RKO (cell line): Measurements from ENCODE around the gene CAPRIN2.

Experiments used
- DNase-seq: peaks from one replicate; pipeline ENCODE4 v3.0.0-alpha.2; 2016; ENCODE audit warnings: low spot score

Gene CAPRIN2

DNA sequence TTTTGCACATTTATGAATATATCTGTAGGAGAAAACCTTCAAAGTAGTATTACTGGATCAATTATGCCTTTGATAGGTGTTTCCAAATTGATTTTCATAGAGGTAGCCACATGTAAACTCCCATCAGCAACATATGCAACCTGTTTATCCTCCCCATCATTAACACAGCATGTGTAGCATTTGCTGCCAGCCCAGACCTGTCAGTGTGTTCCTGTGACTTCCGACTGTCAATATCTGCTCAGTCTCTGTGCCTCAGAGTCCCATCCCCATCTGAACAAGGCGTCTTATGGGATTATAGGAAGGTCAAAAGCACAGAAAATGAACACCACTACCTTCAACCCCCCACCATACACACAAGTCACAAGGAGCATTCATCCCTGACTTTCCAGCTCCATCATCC lies 9.5 kb upstream of the CAPRIN2 start:
- DNase-seq = no peak

DNA sequence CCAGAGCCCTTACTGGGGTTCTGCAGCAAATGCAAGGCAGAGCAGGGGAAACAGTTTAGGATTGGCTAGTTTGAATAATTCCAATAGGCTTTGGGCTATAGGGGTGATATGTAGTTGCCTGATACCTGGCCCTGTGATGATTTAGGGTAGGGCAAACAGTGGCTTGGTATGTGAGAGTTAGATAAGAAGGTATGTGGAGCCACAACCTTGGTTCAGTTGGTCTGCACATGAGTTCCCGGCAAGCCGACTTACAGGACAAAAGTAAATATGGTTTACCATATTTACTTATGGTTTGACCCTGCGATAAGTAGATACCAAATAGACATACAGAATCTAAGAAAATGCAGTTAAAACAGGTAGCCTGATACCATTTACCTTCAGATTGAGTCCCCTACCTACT lies 8.3 kb upstream of the CAPRIN2 start:
- no peak for DNase-seq

DNA sequence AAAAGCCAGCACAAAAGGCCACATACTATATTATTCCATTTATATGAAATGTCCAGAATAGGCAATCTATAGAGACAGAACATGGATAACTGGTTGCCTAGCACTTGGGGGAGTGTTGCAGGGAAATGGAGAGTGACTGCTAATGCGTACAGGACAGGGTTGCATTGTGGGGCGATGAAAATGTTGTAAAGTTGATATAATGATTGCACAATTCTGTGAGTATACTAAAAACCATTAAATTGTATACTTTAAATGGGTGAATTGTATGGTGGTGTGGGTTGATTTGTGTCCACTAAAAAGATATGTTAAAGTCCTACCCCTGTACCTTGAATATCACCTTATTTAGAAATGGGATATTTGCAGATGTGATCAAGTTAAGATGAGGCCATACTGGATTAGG lies 7.0 kb upstream of the CAPRIN2 start:
- no peak for DNase-seq

DNA sequence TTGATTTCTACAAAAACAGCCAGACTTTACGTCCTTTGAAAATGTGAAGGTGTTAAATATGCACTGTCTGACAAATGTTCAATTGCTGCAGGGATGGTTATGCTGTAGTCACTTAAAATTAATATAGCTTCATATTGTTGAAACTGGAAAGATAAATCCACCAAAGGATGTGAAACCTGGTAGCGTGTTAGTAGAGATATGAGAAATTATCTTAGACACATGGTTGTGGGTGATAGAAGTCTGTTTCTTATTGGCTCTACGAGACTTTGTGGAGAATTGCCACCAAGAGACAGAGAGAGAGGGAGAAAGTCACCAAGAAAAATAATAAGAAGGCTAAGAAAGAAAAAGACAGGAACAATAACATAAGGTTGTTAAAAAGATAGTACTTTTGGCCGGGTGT lies 2.6 kb upstream of the CAPRIN2 start:
- no peak for DNase-seq

DNA sequence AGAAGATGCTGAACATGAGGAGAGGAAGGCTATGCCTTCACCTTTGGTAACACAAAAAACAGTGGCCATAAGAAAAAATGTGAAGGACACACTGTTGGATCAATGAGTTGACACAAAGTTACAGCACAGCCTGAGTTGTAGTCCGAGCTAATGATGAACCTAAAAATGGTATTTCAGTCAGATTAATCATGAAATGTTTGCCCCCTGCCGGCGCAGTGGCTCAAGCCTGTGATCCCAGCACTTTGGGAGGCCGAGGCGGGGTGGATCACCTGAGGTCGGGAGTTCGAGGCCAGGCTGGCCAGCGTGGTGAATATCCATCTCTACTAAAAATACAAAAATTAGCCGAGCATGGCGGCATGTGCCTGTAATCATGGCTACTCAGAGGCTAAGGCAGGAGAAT lies 1.3 kb upstream of the CAPRIN2 start:
- DNase-seq = peak; percentile 77

DNA sequence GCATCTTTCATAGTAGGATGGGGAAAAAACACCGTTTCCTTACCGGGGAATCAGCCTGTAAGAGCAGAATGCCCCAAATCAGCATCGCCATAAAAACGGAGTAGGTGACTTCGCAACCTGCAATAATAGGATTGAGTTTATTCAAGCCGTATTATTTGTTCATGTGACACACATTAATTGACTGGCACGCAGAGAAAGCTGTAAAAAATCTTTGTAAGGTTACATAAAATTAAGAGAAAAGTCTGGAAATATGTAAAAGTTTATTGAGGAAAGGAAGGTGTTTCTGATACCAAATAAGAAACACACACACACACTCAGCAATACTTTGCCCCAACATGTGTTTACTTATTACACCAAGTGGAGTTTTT lies 628 bp upstream of the CAPRIN2 start:
- no peak for DNase-seq

DNA sequence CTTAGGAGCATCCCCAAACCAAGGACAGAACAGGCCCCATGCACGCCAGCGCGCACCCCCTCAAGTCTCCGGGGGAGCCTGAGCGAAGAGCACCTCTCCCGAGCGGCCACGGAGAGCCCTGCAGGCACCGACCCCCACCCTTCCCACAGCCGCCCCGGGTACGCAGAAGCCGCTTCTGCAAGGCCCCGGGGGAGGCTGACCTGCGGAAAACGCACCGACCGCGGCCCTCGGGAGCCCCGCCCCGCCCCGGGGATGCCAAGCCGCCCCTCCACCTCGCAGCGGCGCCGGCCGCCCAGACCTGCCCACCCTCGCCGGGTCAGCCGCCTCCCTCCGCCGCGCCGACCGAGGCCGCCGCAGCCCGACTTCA lies 385 bp downstream of the CAPRIN2 start:
- DNase-seq = no peak

DNA sequence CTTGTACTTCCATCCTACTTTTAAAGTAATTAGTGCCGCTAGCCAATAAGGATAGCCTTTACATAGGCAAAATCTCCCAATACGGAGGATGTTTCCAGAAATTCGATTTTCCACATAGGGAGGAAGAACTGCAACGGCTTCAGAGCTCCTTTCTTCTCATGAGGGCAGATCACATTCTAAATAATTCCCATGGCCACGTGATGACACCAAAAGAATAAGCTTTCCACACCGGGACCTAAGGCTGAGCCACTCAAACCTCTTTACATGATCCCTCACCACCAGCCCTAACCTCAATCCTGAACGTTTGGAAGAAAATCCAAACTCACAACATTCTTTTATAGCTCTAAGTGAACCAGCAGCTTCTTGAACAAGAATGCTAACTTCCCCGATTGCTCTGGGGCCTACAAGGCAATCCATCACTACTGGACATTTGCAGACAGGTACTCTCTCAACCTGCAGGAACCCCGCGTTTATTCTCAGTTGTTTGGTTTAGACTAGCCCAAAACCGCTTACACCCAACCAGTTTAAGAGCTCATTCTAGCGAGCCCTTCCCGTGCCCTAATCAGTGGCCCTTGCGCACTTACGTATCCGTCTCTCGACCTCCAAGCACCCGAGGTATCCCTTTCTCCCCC lies 884 bp downstream of the CAPRIN2 start:
- DNase-seq = peak; percentile 84

DNA sequence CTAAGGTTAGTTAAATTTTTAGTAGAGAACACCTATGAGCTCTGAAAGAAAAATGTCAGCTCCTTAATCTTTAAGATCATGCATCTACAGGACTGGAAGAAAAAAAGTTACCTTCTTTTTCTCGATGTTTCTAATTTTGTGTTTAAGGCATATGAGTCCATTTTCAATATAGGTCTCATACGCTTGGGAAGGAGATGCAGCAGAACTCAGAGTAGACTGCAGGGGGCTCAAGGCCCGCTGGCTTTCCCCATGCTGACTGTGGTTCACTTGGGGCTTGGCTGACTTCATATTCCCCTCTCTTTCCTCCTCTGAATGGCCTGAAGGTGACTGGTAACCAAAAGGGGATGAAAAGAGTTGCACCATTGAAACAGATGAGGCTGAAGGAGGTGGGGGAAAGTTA lies 1.5 kb downstream of the CAPRIN2 start:
- DNase-seq = peak; percentile 88

DNA sequence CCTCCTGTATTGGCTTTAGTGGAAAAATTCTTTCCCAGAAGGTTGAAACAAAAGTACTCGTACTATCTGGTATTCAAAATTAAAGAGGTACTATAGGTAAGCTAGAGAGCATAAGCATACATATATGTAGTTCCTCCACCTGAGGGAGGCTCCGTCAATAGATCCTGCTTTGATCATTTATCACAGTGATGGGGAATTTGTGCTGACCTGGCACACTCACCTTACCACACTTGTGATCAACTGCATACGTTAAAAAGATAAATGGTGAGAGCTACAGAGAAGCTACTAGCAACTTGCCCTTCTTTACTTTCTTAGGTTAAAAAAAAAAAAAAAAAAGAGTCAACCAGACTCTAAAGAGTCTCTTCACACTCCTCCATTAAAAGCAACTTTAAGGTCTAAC lies 2.5 kb downstream of the CAPRIN2 start:
- no peak for DNase-seq

DNA sequence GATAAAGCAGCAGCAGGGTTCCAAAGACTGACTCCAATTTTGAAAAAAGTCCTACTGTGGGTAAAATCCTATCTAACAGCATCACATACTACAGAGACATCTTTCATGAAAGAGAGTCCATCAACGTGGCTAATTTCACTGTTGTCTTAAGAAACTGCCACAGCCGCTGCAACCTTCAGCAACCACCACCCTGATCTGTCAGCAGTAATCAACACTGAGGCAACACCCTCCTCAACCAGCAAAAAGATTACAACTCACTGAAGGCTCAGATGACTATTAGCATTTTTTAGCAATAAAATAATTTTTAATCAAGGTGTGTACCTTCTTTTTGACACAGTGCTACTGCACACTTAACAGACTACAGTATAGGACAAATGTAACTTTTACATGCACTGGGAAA lies 6.6 kb downstream of the CAPRIN2 start:
- DNase-seq = no peak

DNA sequence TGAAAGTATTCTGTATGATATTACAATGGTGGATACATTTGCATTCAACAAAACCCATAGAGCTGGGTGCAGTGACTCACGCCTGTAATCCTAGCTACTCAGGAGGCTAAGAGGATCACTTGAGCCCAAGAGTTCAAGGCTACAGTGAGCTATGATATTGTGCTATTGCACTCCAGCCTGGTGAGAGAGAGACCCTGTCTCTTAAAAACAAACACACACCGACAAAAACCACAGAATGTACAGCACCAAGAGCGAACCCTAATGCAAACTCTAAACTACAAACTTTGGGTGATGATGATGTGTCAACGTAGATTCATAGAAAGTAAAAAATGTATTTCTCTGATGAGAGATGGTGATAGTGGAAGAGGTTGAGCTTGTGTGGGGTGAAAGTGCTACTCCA lies 8.6 kb downstream of the CAPRIN2 start:
- no peak for DNase-seq

DNA sequence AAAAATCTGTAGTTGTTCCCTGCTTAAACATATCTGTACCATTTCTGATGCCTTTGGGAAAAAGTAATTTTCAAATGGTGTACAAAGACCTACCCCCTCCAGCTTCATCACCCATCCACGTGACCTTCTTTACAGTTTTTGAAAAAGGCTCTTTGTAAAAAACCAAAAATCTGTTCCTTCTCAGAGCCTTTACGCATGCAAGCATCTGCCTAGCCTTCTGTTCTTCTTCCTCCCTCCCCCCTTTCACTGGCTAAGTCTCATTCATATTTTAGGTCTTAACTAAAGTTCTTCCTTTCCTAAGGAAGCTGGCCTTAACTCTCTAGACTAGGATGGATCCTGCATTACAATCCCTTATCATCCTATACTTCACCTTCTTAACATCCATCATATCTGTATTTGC lies 10.4 kb downstream of the CAPRIN2 start:
- no peak for DNase-seq

DNA sequence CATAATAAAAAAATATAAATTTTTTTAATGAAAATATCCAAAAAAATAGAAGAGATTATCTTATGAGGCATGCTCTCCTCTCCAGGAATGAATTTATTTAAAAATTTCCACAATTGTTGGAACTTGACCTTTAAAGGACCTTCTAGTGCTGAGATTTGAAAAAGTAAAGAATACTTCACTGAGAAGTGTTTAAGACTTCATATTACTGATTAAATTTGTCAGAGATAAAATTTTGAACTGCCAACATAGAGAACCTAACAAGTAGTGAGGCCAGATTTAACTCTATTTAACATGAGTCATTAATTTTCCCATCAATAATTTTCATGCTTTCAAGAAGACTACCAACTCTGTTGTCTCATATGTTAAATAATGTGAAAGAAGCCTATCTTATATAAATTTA lies 14.5 kb downstream of the CAPRIN2 start:
- DNase-seq = no peak

DNA sequence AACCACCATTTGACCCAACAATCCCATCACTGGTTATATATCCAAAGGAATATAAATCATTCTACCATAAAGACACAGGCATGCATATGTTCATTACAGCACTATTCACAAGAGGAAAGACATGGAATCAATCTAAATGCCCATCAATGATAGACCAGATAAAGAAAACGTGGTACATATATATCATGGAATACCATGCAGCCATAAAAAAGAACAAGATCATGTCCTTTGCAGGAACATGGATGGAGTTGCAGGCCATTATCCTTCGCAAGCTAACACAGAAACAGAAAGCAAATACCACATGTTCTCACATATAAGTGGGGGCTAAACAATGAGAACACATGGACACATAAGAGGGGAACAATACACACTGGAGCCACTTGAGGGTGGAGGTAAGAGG lies 15.7 kb downstream of the CAPRIN2 start:
- no peak for DNase-seq

DNA sequence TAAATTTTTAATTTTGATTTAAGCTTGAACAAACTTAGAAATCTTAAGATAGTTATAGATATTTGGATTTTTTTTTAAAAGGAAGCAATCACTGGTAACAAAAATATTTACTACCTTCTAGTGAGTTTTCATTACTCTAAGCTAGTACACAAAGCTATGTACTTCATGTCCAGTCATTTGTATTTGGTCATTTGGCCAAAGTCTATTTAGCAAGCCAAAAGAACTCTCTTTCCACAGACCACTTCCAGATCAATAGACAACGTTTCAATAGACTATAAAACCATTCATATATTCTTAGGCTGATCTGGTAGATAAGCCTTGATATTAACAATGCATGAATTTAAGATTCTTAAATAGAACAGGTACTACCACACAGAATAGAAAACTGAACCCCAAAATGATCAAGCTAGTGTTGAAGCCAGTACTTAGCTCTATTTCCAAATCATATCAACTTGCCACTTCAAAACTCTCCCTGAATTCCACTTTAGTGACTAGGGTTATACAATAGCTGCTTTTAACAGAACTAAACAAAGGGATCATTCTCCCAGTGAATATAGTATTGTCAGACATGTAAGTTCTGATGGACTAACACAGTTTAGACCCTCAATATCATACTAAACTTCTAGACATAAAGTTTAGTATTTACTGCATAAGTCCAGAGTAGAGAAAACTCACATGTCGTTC lies 21.7 kb downstream of the CAPRIN2 start:
- no peak for DNase-seq

DNA sequence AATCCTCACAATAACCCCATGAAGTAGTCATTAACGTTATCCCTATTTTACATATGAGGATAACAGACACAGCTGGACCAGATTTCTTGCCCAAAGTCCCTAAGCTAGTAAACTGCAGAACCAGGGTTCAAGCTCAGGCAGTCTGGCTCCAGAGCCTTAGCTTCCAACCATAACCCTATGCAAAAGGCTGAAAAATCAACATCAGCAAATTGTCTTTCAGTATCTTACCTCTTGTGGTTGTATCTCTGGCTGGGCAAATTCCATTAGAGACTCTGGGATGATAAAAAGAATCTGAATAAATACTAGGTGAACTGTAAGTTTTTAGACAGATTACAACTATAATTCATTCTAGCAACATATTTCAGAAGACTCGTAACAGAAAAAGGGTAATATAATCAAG lies 24.7 kb downstream of the CAPRIN2 start:
- DNase-seq = no peak

DNA sequence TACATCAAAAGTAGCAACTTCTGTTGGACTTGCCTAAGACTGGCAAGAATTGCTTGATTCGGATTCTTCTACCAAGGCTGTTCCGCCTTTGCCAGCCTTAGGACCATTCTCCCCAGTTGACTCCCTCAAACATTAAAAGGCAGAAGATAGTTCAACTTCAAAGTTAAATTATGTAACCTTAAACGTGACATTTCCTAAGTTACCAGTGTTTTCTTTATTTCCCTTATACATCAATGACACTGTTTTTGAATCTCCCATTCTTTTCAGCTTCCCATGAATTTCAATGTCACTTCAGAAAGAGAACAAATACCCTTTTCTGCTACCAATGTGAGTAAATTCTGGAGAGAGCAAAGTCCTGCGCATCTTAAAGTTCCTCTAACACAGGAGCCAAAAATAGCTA lies 25.2 kb downstream of the CAPRIN2 start:
- DNase-seq = no peak

DNA sequence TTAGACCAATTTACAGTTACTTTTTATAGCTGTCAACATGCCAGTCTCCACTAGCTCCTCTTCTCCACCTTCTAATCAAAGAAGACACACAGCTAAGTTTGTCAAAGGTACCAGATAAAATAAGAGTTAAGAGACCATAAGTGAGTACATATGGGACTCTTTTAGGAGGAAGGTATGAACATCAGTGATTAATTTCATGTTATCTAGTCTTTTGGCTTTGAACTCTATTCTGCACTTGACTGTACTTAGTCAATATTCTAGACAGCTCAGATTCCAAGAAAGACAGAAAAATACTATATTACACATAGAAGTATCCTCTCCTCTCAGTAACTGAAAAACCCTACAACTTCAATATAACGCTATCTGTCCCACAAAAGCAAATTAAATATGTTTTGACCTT lies 28.1 kb downstream of the CAPRIN2 start:
- no peak for DNase-seq

DNA sequence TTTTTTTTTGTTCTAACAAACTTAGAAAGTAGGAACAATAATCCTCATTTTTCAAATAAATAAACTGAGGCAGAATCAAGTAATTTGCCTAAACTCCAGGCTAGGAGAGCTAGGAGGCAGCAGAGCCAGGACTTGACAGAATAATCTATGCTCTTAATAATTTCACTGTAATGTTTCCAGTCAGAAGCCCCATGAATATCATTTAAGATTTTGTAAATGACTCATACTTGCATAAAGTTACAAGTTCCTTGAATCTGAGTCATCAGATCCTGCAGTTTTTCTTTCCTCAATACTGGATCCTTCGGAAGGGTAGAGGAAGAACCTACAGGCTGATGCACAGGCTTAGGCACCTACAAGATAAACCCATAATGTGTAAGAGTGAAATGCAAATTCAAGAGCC lies 29.0 kb downstream of the CAPRIN2 start:
- peak; percentile 89 for DNase-seq

DNA sequence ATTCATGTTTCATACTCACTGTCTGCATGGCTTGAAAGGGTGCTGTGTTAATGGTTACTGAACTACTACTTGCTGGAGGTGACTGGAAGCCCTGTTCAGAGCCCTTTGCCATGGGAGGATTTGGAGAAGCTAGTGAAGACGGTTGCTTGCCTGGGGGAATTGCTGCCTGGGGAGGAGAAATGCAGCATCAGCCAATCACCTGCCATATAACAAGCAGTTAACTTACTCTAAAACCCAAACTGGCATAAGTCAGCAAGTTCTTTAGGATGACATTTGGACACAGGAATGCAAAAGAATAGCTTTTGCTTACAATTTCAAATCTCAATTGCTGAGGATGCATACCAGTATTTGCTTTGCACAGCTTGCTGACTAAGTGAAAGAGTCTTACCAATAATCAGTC lies 35.7 kb downstream of the CAPRIN2 start:
- DNase-seq = no peak

DNA sequence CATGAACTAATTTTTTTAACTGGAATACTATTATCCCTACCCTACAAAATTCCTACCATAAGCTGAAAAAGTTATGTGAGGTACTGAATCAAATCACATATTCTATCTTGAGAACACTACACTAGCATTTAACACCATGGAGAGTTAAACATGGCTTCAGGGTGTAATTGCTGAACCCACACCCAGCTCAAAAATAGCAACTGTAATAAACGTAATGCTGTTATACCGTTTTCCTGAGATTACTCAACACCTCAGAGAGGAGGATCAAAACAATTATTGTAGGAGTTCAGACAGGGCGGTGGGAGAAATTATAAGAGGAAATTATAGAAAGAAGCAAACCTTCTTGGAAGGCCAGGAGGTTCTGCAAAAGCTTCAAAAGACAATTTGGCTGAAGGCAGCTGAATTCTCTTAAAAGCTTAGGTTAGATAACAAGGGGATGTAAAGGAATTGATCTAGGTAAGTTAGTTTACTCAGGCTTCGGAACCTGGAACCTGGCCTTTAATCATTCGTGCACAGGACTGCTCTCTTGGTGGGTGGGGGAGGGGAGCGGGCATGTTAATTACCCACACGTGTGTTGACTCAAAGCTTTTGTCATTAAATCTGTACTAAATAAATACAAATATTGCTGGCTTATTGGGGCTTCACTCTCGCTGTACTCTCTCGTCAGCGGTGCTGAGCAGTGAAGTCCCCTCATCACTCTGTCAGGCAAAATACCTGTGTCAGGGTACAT lies 47.0 kb downstream of the CAPRIN2 start:
- DNase-seq = no peak

DNA sequence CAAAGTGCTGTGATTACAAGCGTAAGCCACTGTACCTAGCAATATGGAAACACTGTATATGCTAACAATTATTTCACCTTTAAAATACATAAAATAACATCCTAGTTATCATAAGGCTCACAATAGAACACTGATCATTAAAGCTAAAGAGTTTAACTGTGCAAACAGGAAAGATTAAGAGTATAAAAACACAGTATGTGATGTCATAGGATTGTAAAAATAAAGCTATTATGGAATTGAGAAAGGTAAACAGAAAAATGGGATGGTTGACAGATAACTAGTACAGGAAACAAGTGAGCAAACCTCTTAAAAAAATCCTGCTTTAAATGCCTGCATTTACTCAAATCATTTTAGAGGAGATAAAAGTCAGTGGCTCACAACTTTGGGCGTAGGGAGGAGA lies 48.3 kb downstream of the CAPRIN2 start:
- DNase-seq = no peak

DNA sequence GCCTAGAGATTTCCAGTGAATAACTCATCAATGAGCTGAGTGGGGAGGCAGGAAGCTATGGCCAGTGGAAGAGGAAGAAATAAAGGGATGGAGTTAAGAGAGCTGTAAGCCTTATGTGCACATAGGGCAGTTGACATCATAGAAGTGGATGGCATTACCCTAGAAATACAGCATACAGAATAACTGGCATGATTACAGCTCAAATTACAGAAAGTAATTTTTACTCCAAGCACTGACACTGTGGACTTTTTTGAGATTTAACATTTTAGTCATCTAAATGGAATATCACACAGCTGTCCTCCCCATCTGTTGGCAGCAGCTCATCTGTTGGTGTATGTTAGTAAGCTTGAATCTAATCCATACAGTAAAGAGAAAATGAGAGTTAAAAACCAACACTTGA lies 53.7 kb downstream of the CAPRIN2 start:
- DNase-seq = no peak
